PFSK-1 (cell line): ENCODE measurements around the gene BARX1.

Experiments used
- FOXP2 ChIP-seq: optimal IDR thresholded peaks from 2 replicates; pipeline ENCODE3; 2011; ENCODE audit warnings: borderline replicate concordance, control low read depth, inconsistent platforms; ENCODE audit not compliant: insufficient read depth; ENCODE audit errors: extremely low read length, extremely low read depth
- POLR2AphosphoS5 ChIP-seq: IDR thresholded peaks from 2 replicates; pipeline ENCODE4 v1.6.1; 2012; ENCODE audit warnings: low read depth, mild to moderate bottlenecking, control low read depth, low read length, moderate library complexity
- SIN3A ChIP-seq: IDR thresholded peaks from 2 replicates; pipeline ENCODE4 v1.6.1; 2012; ENCODE audit warnings: mild to moderate bottlenecking, low read length, moderate library complexity, borderline replicate concordance; ENCODE audit not compliant: insufficient read depth
- TAF1 ChIP-seq: IDR thresholded peaks from 2 replicates; pipeline ENCODE4 v1.6.1; 2012; ENCODE audit warnings: low read length, control low read depth, borderline replicate concordance; ENCODE audit not compliant: insufficient read depth
- TF ChIP-seq, protein P1 (sequence below), 2 experiments: IDR thresholded peaks; 2 replicates each; pipeline versions ENCODE4 v1.6.1 to v1.8.0; 2011 to 2012; ENCODE audit warnings: low read depth in 2 of 2, low read length in 2 of 2, control low read depth in 1 of 2, inconsistent platforms in 1 of 2, mild to moderate bottlenecking in 1 of 2, moderate library complexity in 1 of 2; ENCODE audit not compliant: insufficient read depth in 1 of 2

BARX1 gene

DNA sequence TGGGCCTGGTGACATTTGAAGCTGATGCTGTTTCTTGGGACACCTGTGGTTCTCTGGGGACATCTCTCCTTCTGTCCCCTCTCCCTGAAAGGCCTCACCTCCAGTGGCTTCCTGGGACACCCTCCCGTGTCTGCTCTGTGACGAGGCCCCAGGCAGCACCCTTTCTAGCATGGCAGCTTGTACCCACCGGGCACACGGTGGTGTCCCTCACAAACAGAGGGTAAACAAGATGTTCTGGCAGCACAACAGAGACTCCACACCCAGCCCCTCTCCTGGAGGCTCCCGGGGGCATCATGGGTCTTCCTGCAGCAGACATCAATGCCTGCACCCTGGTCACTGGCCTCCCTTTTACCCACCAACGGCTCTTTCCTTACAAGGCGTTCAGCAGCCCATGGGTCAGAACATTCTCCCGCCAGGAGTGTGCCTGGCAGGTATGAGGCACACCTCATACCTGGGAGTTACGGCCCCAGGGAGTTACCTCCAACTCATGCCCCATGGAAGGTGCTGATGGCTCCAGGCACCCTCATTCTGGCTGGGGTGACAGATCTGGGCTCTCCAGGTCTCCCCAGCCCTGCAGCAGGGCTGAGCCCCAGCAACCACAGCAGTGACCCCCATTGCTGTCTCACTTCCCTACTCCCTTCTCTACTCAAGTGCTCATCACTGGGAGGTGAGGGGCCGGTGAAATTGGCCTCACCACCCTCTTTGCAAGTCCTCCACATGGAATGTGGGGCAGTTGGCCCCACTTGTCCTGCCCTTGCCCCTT lies 51.1 kb downstream of the BARX1 start:
- TF ChIP-seq TAF1 = no peak
- TF ChIP-seq SIN3A = no peak
- TF ChIP-seq POLR2AphosphoS5 = no peak
- no peak for TF ChIP-seq FOXP2
- TF ChIP-seq, protein P1, sequence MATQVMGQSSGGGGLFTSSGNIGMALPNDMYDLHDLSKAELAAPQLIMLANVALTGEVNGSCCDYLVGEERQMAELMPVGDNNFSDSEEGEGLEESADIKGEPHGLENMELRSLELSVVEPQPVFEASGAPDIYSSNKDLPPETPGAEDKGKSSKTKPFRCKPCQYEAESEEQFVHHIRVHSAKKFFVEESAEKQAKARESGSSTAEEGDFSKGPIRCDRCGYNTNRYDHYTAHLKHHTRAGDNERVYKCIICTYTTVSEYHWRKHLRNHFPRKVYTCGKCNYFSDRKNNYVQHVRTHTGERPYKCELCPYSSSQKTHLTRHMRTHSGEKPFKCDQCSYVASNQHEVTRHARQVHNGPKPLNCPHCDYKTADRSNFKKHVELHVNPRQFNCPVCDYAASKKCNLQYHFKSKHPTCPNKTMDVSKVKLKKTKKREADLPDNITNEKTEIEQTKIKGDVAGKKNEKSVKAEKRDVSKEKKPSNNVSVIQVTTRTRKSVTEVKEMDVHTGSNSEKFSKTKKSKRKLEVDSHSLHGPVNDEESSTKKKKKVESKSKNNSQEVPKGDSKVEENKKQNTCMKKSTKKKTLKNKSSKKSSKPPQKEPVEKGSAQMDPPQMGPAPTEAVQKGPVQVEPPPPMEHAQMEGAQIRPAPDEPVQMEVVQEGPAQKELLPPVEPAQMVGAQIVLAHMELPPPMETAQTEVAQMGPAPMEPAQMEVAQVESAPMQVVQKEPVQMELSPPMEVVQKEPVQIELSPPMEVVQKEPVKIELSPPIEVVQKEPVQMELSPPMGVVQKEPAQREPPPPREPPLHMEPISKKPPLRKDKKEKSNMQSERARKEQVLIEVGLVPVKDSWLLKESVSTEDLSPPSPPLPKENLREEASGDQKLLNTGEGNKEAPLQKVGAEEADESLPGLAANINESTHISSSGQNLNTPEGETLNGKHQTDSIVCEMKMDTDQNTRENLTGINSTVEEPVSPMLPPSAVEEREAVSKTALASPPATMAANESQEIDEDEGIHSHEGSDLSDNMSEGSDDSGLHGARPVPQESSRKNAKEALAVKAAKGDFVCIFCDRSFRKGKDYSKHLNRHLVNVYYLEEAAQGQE (IDR thresholded peaks at IDR 0.05; ENCODE audit: insufficient read depth in 1 of 2, low read depth in 2 of 2, low read length in 2 of 2) = no peak

- TF ChIP-seq FOXP2 (no peak), POLR2AphosphoS5 (no peak), TAF1 (no peak), SIN3A (no peak)
- TF ChIP-seq, protein P1 (IDR thresholded peaks at IDR 0.05; ENCODE audit: insufficient read depth in 1 of 2, low read depth in 2 of 2, low read length in 2 of 2) = no peak
These were observed 52.1 kb downstream of the BARX1 start for GRCh38 chr9:93902780-93903655.

DNA sequence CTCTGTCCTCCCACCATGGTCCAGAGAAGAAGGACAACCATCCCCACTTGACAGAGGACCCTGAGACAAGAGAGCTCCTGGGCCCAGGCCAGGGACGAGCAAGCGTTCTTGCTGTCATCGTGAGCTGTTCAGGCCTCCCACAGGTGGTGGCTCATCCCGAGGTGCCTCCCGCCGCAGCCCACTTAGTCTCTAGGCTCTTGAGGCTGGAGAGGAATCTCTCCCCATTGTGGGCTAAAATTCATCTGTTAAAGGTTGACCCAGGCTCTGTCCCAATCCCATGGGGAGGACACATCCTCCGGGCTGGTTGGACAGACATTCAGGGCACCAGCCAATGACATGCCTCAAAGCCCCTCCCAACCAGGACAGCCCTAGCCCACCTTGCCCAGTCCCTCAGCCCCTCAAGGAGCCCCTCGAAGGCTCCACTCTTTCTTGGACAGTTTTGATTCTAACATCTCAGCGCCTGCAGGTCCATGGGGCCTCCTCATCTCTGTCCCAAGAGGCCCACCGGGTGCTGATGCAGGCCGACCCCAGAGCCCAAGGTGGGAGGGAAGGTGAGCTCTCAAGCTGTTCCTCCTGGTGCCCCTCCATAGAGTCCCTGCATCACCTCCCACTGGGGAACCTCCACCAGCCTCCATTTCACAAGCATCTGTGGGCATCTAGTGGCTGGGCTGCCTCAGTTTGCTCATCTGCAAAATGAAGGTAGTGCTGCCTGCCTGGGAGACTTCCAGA lies 52.9 kb downstream of the BARX1 start:
- TF ChIP-seq FOXP2 (no peak), SIN3A (no peak), POLR2AphosphoS5 (no peak), TAF1 (no peak)
- TF ChIP-seq, protein P1 (IDR thresholded peaks at IDR 0.05; ENCODE audit: insufficient read depth in 1 of 2, low read depth in 2 of 2, low read length in 2 of 2) = no peak
